22Rv1 (cell line): ENCODE data around the gene GLT8D2.

Experiments used
- CTCF ChIP-seq: fragments of 450-650 bp; IDR thresholded peaks from 2 replicates; pipeline ENCODE4 v1.5.1; 2017; ENCODE audit warnings: mild to moderate bottlenecking
- ZFX ChIP-seq: fragments of 450-650 bp; IDR thresholded peaks from 2 replicates; pipeline ENCODE4 v1.6.1; 2017; ENCODE audit warnings: antibody characterized with exemption, borderline replicate concordance

DNA sequence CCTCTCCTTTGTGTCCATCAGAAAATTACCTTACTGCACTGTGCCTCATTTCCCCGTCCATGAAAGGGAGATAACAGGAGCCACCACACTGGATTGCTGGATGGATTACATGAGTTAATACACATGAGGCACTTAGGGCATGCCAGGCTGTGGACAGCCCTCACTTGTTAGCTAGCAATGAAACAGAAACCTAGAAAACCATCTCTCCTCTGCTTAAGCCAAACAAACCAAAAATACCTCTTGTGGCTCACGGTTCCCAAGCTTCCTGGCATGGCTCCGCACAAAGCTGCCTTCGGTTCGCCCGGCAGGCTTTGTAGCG, 13.7 kb upstream of the GLT8D2 start:
- TF ChIP-seq CTCF = no peak
- no peak for TF ChIP-seq ZFX
